ENCODE results near the gene EHMT1. TPM values are rescaled to one million over a fixed set of nuclear protein-coding genes. Genes with fewer than 3 reads are reported as not detected.
A peak's percentile ranks its signal among the peaks of the same experiment; 100 is the strongest.

The EHMT1 gene
- polyA plus RNA-seq, 3 donors, result 10.1 to 46.5 (median 15.0) TPM

- Histone ChIP-seq H2AFZ (ENCODE audit: insufficient read depth, low read depth, low read length, poor library complexity, severe bottlenecking) (no peak overlapping the region), H3K27me3 (ENCODE audit: control insufficient read depth in 2 of 2, insufficient read depth in 2 of 2, low read length in 2 of 2) (no peaks in the 10 kb centered on the region), H3K4me1 (ENCODE audit: control insufficient read depth in 1 of 2, insufficient read depth in 2 of 2, low read length in 2 of 2) (no peaks in the 10 kb centered on the region), H3K9ac (ENCODE audit: insufficient read depth, low read length, poor library complexity, severe bottlenecking) (no peak overlapping the region), H3K36me3 (replicated peaks in 1 of 2; ENCODE audit: control insufficient read depth in 1 of 2, insufficient read depth in 2 of 2, low read length in 2 of 2) (peaks cover 2 to 29% of the 10 kb centered on the region in 2 donors), H3K27ac (ENCODE audit: low read depth in 1 of 2, low read length in 2 of 2) (no peak overlapping the region), H4K20me1 (ENCODE audit: insufficient read depth, low read length) (peaks cover 88% of the 10 kb centered on the region), H3K4me3 (replicated peaks in 1 of 3; ENCODE audit: low read depth in 2 of 3, low read length in 3 of 3) (no peak overlapping the region), H3K79me2 (ENCODE audit: insufficient read depth, low read length) (peaks cover 87% of the 10 kb centered on the region), H3K4me2 (replicated peaks; ENCODE audit: extremely low read depth, low read length, poor library complexity, severe bottlenecking) (no peak overlapping the region), H3K9me3 (replicated peaks in 1 of 2; ENCODE audit: control insufficient read depth in 1 of 2, insufficient read depth in 1 of 2, low read length in 2 of 2) (peaks cover 17% of the 10 kb centered on the region in 2 donors)
- Mint-ChIP-seq H3K4me1 (peaks cover 18% of the 10 kb centered on the region), H3K36me3 (peaks cover 13 to 43% of the 10 kb centered on the region in 2 donors), H3K27ac (peak overlapping the region in 2 of 7 donors; percentile 7 to 50), H3K4me3 (no peak overlapping the region), H3K9me3 (peaks cover 0 to 27% (median 22%) of the 10 kb centered on the region in 7 donors), H3K27me3 (ENCODE audit: low read depth in 3 of 3) (no peaks in the 10 kb centered on the region)
- no peak for TF ChIP-seq CTCF (IDR thresholded peaks at IDR 0.05)
- DNase-seq, result no peak
- WGBS (ENCODE audit: insufficient coverage), result 79% methylated on average over 7 of the region's 10 CpGs
- intact Hi-C loops (cut with micrococcal nuclease), result no loop called here
These were observed 87.1 kb downstream of the EHMT1 start for GRCh38 chr9:137705906-137706305.

GRCh38 chr9:137707361-137707760 is 88.6 kb downstream of the EHMT1 start:
- Histone ChIP-seq H3K4me1 (ENCODE audit: control insufficient read depth in 1 of 2, insufficient read depth in 2 of 2, low read length in 2 of 2) (no peaks in the 10 kb centered on the region), H3K4me2 (replicated peaks; ENCODE audit: extremely low read depth, low read length, poor library complexity, severe bottlenecking) (no peak overlapping the region), H3K36me3 (replicated peaks in 1 of 2; ENCODE audit: control insufficient read depth in 1 of 2, insufficient read depth in 2 of 2, low read length in 2 of 2) (peaks cover 16 to 41% of the 10 kb centered on the region in 2 donors), H3K79me2 (ENCODE audit: insufficient read depth, low read length) (peaks cover 82% of the 10 kb centered on the region), H3K27me3 (ENCODE audit: control insufficient read depth in 2 of 2, insufficient read depth in 2 of 2, low read length in 2 of 2) (no peaks in the 10 kb centered on the region), H3K27ac (ENCODE audit: low read depth in 1 of 2, low read length in 2 of 2) (no peak overlapping the region), H3K9ac (ENCODE audit: insufficient read depth, low read length, poor library complexity, severe bottlenecking) (no peak overlapping the region), H3K9me3 (replicated peaks in 1 of 2; ENCODE audit: control insufficient read depth in 1 of 2, insufficient read depth in 1 of 2, low read length in 2 of 2) (peaks cover 11 to 20% of the 10 kb centered on the region in 2 donors), H3K4me3 (replicated peaks in 1 of 3; ENCODE audit: low read depth in 2 of 3, low read length in 3 of 3) (no peak overlapping the region), H2AFZ (ENCODE audit: insufficient read depth, low read depth, low read length, poor library complexity, severe bottlenecking) (no peak overlapping the region), H4K20me1 (ENCODE audit: insufficient read depth, low read length) (peaks cover 91% of the 10 kb centered on the region)
- peaks cover 23 to 53% of the 10 kb centered on the region in 2 donors for H3K36me3 Mint-ChIP-seq
- peaks cover 0 to 1% (median 0%) of the 10 kb centered on the region in 3 donors for H3K27me3 Mint-ChIP-seq (ENCODE audit: low read depth in 3 of 3)
- no peak for TF ChIP-seq CTCF (IDR thresholded peaks at IDR 0.05)
- no peak overlapping the region for H3K4me3 Mint-ChIP-seq
- peaks cover 8 to 22% (median 16%) of the 10 kb centered on the region in 7 donors for H3K9me3 Mint-ChIP-seq
- WGBS (ENCODE audit: insufficient coverage), result 100% methylated on average over 2 of the region's 6 CpGs
- peak overlapping the region in 3 of 7 donors; percentile 10 to 76 (median 10) for H3K27ac Mint-ChIP-seq
- no peak for DNase-seq
- intact Hi-C loops (cut with micrococcal nuclease), result no loop called here
- H3K4me1 Mint-ChIP-seq, result peaks cover 20% of the 10 kb centered on the region
